DMS153 treated with DMSO at 0.1 percent for 48 hours (cell line): ENCODE data around the gene RPL27.

Source experiments
- DNase-seq: peaks from one replicate; lab custom pipeline; 2025; ENCODE audit not compliant: unreplicated experiment; lab: John Stamatoyannopoulos, UW

Gene RPL27

DNA sequence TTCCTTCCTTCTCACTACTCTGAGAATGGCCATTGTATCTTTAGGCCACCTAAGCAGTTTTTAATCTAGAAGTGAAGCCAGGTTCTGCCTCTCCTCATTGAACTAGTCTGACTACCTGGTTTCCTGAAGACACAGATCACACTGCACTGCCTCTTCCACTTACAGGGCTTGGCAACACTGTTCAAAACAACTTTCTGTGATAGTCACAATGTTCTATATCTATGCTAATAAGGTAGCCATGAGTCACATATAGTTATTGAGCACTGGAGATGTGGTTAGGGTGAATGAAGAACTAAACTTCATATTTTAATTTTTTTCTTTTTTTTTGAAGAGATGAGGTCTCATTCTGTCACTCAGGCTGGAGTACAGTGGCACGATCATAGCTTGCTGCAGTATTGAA, 53.8 kb downstream of the RPL27 start:
- DNase-seq: no peak
